SK-N-SH treated with all-trans-retinoic acid at 6 μM for 48 hours (cell line): ENCODE data around the gene AFF1.

ENCODE experiments used
- ATAC-seq: fragments of 200-7000 bp; cut with Tn5 transposase; 3 replicates; pipeline ENCODE4 v1.9.1; 2020; ENCODE audit warnings: mild to moderate bottlenecking, moderate library complexity
- ARNTL ChIP-seq: fragments of 450-650 bp; formaldehyde crosslinking; IDR thresholded peaks from 2 replicates; pipeline ENCODE4 v1.5.0; 2020; ENCODE audit warnings: low read depth, mild to moderate bottlenecking, moderate library complexity, borderline replicate concordance
- BACH2 ChIP-seq: fragments of 250-450 bp; sonication (Bioruptor Pico); IDR thresholded peaks from 2 replicates; pipeline ENCODE4 v1.9.0; 2021; ENCODE audit warnings: mild to moderate bottlenecking, borderline replicate concordance
- CREB5 ChIP-seq: fragments of 250-450 bp; sonication (Bioruptor Pico); IDR thresholded peaks from 2 replicates; pipeline ENCODE4 v1.5.1; 2020; ENCODE audit warnings: low read depth, mild to moderate bottlenecking, moderate library complexity
- CSDC2 ChIP-seq: fragments of 250-450 bp; sonication (Bioruptor Pico); IDR thresholded peaks from 2 replicates; pipeline ENCODE4 v1.5.0; 2020; ENCODE audit warnings: mild to moderate bottlenecking, moderate library complexity
- CSRNP3 ChIP-seq: fragments of 250-450 bp; sonication (Bioruptor Pico); IDR thresholded peaks from 2 replicates; pipeline ENCODE4 v1.5.1; 2021; ENCODE audit warnings: mild to moderate bottlenecking, moderate library complexity
- ESRRG ChIP-seq: fragments of 250-450 bp; sonication (Bioruptor Pico); IDR thresholded peaks from 2 replicates; pipeline ENCODE4 v1.6.1; 2021; ENCODE audit warnings: mild to moderate bottlenecking
- GLIS3 ChIP-seq: fragments of 250-450 bp; sonication (Bioruptor Pico); IDR thresholded peaks from 2 replicates; pipeline ENCODE4 v1.5.0; 2020; ENCODE audit warnings: mild to moderate bottlenecking, moderate library complexity
- OSR1 ChIP-seq: fragments of 250-450 bp; sonication (Bioruptor Pico); IDR thresholded peaks from 2 replicates; pipeline ENCODE4 v1.8.0; 2022; ENCODE audit warnings: moderate library complexity, mild to moderate bottlenecking, inconsistent platforms
- PATZ1 ChIP-seq: fragments of 250-450 bp; sonication (Bioruptor Pico); IDR thresholded peaks from 2 replicates; pipeline ENCODE4 v1.8.0; 2020; ENCODE audit warnings: mild to moderate bottlenecking, moderate library complexity, borderline replicate concordance
- POU6F1 ChIP-seq: fragments of 250-450 bp; sonication (Bioruptor Pico); IDR thresholded peaks from 2 replicates; pipeline ENCODE4 v1.8.0; 2021; ENCODE audit warnings: low read depth, mild to moderate bottlenecking, moderate library complexity, borderline replicate concordance
- PPARA ChIP-seq: fragments of 250-450 bp; sonication (Bioruptor Pico); IDR thresholded peaks from 2 replicates; pipeline ENCODE4 v1.5.0; 2020; ENCODE audit warnings: mild to moderate bottlenecking, borderline replicate concordance
- RARB ChIP-seq: fragments of 250-450 bp; sonication (Bioruptor Pico); IDR thresholded peaks from 2 replicates; pipeline ENCODE4 v1.8.0; 2021; ENCODE audit warnings: mild to moderate bottlenecking, moderate library complexity
- SNAI2 ChIP-seq: fragments of 250-450 bp; sonication (Bioruptor Pico); IDR thresholded peaks from 2 replicates; pipeline ENCODE4 v1.5.0; 2020; ENCODE audit warnings: mild to moderate bottlenecking, moderate library complexity
- TCF4 ChIP-seq: fragments of 250-450 bp; sonication (Bioruptor Pico); IDR thresholded peaks from 2 replicates; pipeline ENCODE4 v1.8.0; 2021; ENCODE audit warnings: mild to moderate bottlenecking, moderate library complexity, borderline replicate concordance
- TOX ChIP-seq: fragments of 250-450 bp; sonication (Bioruptor Pico); IDR thresholded peaks from 2 replicates; pipeline ENCODE4 v1.8.0; 2021; ENCODE audit warnings: mild to moderate bottlenecking, moderate library complexity, borderline replicate concordance
- TSHZ2 ChIP-seq: fragments of 250-450 bp; sonication (Bioruptor Pico); IDR thresholded peaks from 2 replicates; pipeline ENCODE4 v1.5.0; 2020; ENCODE audit warnings: mild to moderate bottlenecking, moderate library complexity
- ZC3H10 ChIP-seq: fragments of 250-450 bp; sonication (Bioruptor Pico); IDR thresholded peaks from 2 replicates; pipeline ENCODE4 v1.5.1; 2021; ENCODE audit warnings: mild to moderate bottlenecking, moderate library complexity
- ZFP3 ChIP-seq: fragments of 250-450 bp; sonication (Bioruptor Pico); IDR thresholded peaks from 2 replicates; pipeline ENCODE4 v1.5.0; 2020; ENCODE audit warnings: mild to moderate bottlenecking, moderate library complexity
- ZFP30 ChIP-seq: fragments of 450-650 bp; formaldehyde crosslinking; IDR thresholded peaks from 2 replicates; pipeline ENCODE4 v1.5.0; 2022; ENCODE audit warnings: mild to moderate bottlenecking, moderate library complexity
- ZNF565 ChIP-seq: fragments of 450-650 bp; formaldehyde crosslinking; conservative IDR thresholded peaks from 2 replicates; pipeline ENCODE4 v1.5.0; 2020; ENCODE audit warnings: low read depth, mild to moderate bottlenecking, moderate library complexity
- ZNF70 ChIP-seq: fragments of 450-650 bp; formaldehyde crosslinking; IDR thresholded peaks from 2 replicates; pipeline ENCODE4 v1.5.0; 2020; ENCODE audit warnings: mild to moderate bottlenecking, moderate library complexity
- ZNF8 ChIP-seq: fragments of 450-650 bp; formaldehyde crosslinking; IDR thresholded peaks from 2 replicates; pipeline ENCODE4 v1.5.0; 2020; ENCODE audit warnings: mild to moderate bottlenecking, moderate library complexity

AFF1 gene

GRCh38 chr4:87041141-87041540, 106.3 kb downstream of the AFF1 start (continued):
- no peak for TF ChIP-seq ZNF70 (CRISPR knock-in tag)
- no peak for TF ChIP-seq SNAI2 (CRISPR knock-in tag)
- no peak for TF ChIP-seq OSR1 (CRISPR knock-in tag)

- TF ChIP-seq ZNF70 (CRISPR knock-in tag) (no peak), RARB (CRISPR knock-in tag) (no peak), CSDC2 (CRISPR knock-in tag) (no peak), SNAI2 (CRISPR knock-in tag) (no peak), CSRNP3 (CRISPR knock-in tag) (no peak), GLIS3 (CRISPR knock-in tag) (no peak), ARNTL (CRISPR knock-in tag) (no peak), ZC3H10 (no peak), BACH2 (CRISPR knock-in tag) (no peak), ZNF565 (CRISPR knock-in tag) (no peak), PATZ1 (CRISPR knock-in tag) (no peak)
- no peak for ATAC-seq
These were observed 107.4 kb downstream of the AFF1 start for GRCh38 chr4:87042221-87042620.

- no peak for TF ChIP-seq OSR1 (CRISPR knock-in tag)
- TF ChIP-seq ZNF70 (CRISPR knock-in tag), result no peak
- TF ChIP-seq ARNTL (CRISPR knock-in tag), result no peak
- TF ChIP-seq TOX (CRISPR knock-in tag), result no peak
- no peak for TF ChIP-seq POU6F1 (CRISPR knock-in tag)
- no peak for TF ChIP-seq CSDC2 (CRISPR knock-in tag)
- no peak for TF ChIP-seq TCF4
- no peak for TF ChIP-seq ZFP3 (CRISPR knock-in tag)
- TF ChIP-seq SNAI2 (CRISPR knock-in tag), result no peak
- no peak for TF ChIP-seq PPARA
- no peak for TF ChIP-seq ZNF8 (CRISPR knock-in tag)
- no peak for TF ChIP-seq RARB (CRISPR knock-in tag)
- no peak for TF ChIP-seq CREB5 (CRISPR knock-in tag)
- no peak for TF ChIP-seq BACH2 (CRISPR knock-in tag)
- no peak for TF ChIP-seq ZFP30
- no peak for TF ChIP-seq ZNF565 (CRISPR knock-in tag)
- TF ChIP-seq PATZ1 (CRISPR knock-in tag), result no peak
- no peak for TF ChIP-seq GLIS3 (CRISPR knock-in tag)
- TF ChIP-seq TSHZ2 (CRISPR knock-in tag), result no peak
- no peak for TF ChIP-seq ESRRG (CRISPR knock-in tag)
- ATAC-seq, result no peak
These were observed 108.4 kb downstream of the AFF1 start for GRCh38 chr4:87042986-87043820.
